HEK293T (cell line): ENCODE results near the gene AQP2.

Experiments used
- CTCF ChIA-PET: fragments of 350-600 bp; formaldehyde crosslinking; extraction: SDS; loops from one replicate; lab custom pipeline; 2021; ENCODE audit warnings: antibody characterized with exemption, inconsistent platforms; lab: Yijun Ruan, JAX
- POLR2A ChIA-PET: fragments of 350-600 bp; formaldehyde crosslinking; extraction: SDS; loops from one replicate; lab custom pipeline; 2020; ENCODE audit warnings: antibody characterized with exemption, inconsistent platforms; lab: Yijun Ruan, JAX
- DNase-seq: peaks from one replicate; pipeline ENCODE4 v3.0.0; 2012; ENCODE audit warnings: mixed read lengths; ENCODE audit errors: extremely low spot score
- ARNT ChIP-seq: fragments of 450-650 bp; IDR thresholded peaks from 2 replicates; pipeline ENCODE4 v1.6.1; 2017; ENCODE audit warnings: mild to moderate bottlenecking
- BHLHE40 ChIP-seq: fragments of 450-650 bp; IDR thresholded peaks from 2 replicates; pipeline ENCODE4 v1.6.1; 2016; ENCODE audit warnings: mild to moderate bottlenecking, moderate library complexity, borderline replicate concordance
- CTBP1 ChIP-seq: fragments of 450-650 bp; IDR thresholded peaks from 2 replicates; pipeline ENCODE4 v1.6.1; 2016; ENCODE audit warnings: borderline replicate concordance
- ELF4 ChIP-seq: fragments of 450-650 bp; IDR thresholded peaks from 2 replicates; pipeline ENCODE4 v1.6.1; 2017; ENCODE audit warnings: antibody characterized with exemption
- FOXA1 ChIP-seq: fragments of 450-650 bp; IDR thresholded peaks from 2 replicates; pipeline ENCODE4 v1.6.1; 2016; ENCODE audit warnings: mild to moderate bottlenecking
- FOXK2 ChIP-seq: fragments of 450-650 bp; IDR thresholded peaks from 2 replicates; pipeline ENCODE4 v1.6.1; 2016; ENCODE audit warnings: mild to moderate bottlenecking
- FOXM1 ChIP-seq: fragments of 450-650 bp; IDR thresholded peaks from 2 replicates; pipeline ENCODE4 v1.6.1; 2017; ENCODE audit warnings: mild to moderate bottlenecking, borderline replicate concordance
- HDGF ChIP-seq: fragments of 450-650 bp; IDR thresholded peaks from 2 replicates; pipeline ENCODE4 v1.6.1; 2017; ENCODE audit warnings: antibody characterized with exemption, borderline replicate concordance
- L3MBTL2 ChIP-seq: fragments of 450-650 bp; conservative IDR thresholded peaks from 2 replicates; pipeline ENCODE4 v1.6.1; 2016; ENCODE audit warnings: mild to moderate bottlenecking
- LEF1 ChIP-seq: fragments of 450-650 bp; IDR thresholded peaks from 2 replicates; pipeline ENCODE4 v1.6.1; 2017; ENCODE audit warnings: mild to moderate bottlenecking, borderline replicate concordance
- NFRKB ChIP-seq: fragments of 450-650 bp; IDR thresholded peaks from 2 replicates; pipeline ENCODE4 v1.6.1; 2016; ENCODE audit warnings: mild to moderate bottlenecking, moderate library complexity
- SP1 ChIP-seq: fragments of 450-650 bp; IDR thresholded peaks from 2 replicates; pipeline ENCODE4 v1.6.1; 2017
- SUZ12 ChIP-seq: fragments of 450-650 bp; IDR thresholded peaks from 2 replicates; pipeline ENCODE4 v1.6.1; 2016; ENCODE audit warnings: mild to moderate bottlenecking
- TARDBP ChIP-seq: fragments of 450-650 bp; IDR thresholded peaks from 2 replicates; pipeline ENCODE4 v1.6.1; 2016
- ZNF384 ChIP-seq: fragments of 450-650 bp; IDR thresholded peaks from 2 replicates; pipeline ENCODE4 v1.6.1; 2016
- TF ChIP-seq, protein P1 (sequence below): fragments of 450-650 bp; IDR thresholded peaks from 2 replicates; pipeline ENCODE4 v1.6.1; 2016

AQP2 gene

DNA sequence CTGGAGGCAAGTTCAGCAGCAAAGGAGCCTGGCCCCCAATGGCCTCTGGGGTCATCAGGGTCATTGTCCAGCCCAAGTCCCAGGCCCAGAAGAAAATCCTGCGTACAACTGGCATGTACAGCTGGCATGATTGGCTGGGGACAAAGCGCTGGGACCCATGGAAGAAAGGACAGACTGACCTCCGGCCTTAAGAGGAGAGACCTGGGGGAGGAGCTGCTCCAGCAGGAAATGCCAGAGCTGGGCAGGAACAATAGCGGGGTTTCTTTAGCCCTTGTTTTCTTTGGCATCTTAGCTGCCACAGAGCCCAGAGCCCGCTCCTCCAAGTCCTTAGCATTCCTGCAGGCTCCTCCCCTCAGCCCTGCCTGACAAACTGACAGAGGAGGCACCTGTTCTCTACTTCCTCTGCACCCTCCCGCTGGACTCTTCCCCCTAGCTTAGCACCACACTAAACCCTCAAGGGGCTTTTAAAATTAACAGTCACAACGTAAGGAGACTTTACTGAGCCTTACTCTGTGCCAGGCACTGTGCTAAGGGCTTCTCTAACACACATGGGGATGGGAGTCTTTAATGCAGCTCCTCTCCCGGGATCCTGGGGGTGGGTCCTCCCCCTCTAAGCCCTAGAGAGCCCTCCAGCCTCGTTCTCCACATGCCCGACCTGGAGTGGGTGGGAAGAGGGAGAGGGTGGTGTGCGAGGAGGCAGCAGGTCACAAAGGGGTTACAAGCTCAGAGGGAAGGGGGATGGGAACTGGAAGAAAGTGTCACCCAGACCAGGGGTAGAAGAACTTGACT, 9.3 kb downstream of the AQP2 start:
- ChIA-PET CTCF (interaction anchor here (0.6 to 2.3 kb wide), 3 partner anchors 7 to 318 kb away, joined by 3 to 11 read pairs (median 4); no protein-coding TSS in a partner anchor), POLR2A (interaction anchor here (0.7 to 1.4 kb wide), 4 partner anchors 9 to 218 kb away, joined by 3 read pairs; partner anchors contain the start of genes AQP2, CERS5 and TMBIM6)
- DNase-seq = no peak
- TF ChIP-seq BHLHE40 = no peak
- TF ChIP-seq NFRKB = no peak
- TF ChIP-seq L3MBTL2 = no peak

DNA sequence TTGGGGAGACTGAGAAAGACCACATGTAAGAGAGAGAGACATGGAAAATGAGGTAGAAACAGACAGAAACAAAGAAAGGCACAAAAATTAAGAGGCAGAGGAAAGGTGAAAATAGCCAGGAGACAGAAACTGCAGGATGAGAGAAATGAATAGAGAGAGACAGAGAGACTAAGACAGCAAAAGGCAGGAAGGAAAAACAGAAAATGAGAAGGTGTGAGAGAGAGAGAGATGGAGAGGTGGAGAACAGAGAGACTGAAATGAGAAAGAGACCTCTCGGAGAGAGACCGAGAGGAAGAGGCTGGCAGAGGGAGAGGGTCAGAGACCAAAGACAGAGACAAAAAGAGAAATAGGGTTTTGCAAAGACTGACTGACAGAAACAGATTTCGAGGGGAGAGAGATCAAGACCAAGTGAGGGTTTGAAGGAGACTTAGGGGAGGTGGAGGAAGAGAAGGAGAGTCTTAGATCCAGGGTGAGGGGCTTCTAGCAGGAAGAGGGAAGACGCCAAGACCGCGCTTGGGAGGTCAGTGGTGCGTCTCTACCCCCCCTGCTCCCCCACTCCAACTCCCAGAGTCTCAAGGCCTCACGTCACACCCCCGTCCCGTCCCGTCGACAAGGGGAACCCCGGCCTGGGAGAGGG, 10.1 kb downstream of the AQP2 start:
- ChIA-PET POLR2A (interaction anchor here (0.9 to 1.4 kb wide), 2 partner anchors 10 to 207 kb away, joined by 3 read pairs; partner anchors contain the start of genes AQP2 and CERS5), CTCF (interaction anchor here (0.6 to 2.3 kb wide), 2 partner anchors 15 to 317 kb away, joined by 3 to 11 read pairs; no protein-coding TSS in a partner anchor)
- TF ChIP-seq FOXA1 = no peak
- TF ChIP-seq CTBP1 = no peak
- TF ChIP-seq SP1 = no peak
- TF ChIP-seq, protein P1, sequence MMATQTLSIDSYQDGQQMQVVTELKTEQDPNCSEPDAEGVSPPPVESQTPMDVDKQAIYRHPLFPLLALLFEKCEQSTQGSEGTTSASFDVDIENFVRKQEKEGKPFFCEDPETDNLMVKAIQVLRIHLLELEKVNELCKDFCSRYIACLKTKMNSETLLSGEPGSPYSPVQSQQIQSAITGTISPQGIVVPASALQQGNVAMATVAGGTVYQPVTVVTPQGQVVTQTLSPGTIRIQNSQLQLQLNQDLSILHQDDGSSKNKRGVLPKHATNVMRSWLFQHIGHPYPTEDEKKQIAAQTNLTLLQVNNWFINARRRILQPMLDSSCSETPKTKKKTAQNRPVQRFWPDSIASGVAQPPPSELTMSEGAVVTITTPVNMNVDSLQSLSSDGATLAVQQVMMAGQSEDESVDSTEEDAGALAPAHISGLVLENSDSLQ = no peak
- no peak for TF ChIP-seq ELF4
- no peak for TF ChIP-seq BHLHE40
- TF ChIP-seq LEF1 = no peak
- TF ChIP-seq FOXM1 = no peak
- TF ChIP-seq TARDBP = no peak
- DNase-seq = no peak

DNA sequence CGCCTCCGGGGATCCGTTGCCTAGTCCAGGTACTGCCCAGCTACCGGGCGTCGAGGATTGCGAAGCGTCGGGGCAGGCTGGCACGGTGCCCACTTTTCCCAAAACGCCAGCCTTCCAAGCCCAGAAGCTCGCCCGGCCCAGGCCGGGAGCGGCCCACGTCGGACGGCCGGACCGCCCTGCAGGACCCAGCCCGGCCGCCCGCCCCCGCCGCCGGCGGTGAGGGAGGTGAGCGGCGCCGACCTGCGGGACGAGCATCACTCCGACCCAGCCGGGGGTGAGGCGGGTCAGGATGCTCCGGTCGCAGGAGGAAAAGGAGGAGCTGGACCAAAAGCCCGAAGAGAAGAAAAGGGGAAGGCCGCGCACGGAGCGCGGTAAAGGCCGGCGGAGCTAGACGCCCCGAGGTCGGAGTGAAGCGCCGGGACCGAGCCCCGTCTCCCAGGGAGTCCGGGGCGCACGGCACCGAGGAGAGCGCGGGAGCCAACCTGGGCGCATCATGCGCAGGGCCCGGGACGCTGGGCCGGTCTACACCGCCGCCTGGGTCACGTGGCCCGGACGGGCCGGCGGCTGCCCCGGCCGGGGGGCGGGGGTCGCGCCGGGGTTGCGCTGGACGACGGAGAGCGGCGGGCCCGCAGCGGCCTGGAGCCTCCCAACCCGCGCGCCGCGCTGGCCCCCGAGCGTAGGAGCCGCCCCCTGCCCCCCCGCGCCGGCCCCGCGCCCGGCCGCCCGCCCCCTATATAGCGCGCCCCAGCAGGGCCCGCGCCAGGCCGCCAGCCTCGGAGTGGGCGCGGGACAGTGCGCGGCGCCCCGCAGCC, 10.8 kb downstream of the AQP2 start, which contains the start of gene AQP5:
Gene AQP5, plus strand, starts transcription at position 762 of the 812 bp plus-strand sequence. CDS start 146 bp downstream, outside the sequence.
- ChIA-PET CTCF (no interaction called here), POLR2A (no interaction called here)
- no peak for DNase-seq
- TF ChIP-seq FOXK2 (no peak), ARNT (no peak), LEF1 (no peak), BHLHE40 (no peak), HDGF (no peak), TARDBP (no peak), SUZ12 (no peak), ELF4 (no peak), FOXA1 (no peak), L3MBTL2 (no peak), NFRKB (no peak), CTBP1 (no peak), SP1 (no peak), FOXM1 (no peak), ZNF384 (no peak)
- TF ChIP-seq, protein P1 = no peak

DNA sequence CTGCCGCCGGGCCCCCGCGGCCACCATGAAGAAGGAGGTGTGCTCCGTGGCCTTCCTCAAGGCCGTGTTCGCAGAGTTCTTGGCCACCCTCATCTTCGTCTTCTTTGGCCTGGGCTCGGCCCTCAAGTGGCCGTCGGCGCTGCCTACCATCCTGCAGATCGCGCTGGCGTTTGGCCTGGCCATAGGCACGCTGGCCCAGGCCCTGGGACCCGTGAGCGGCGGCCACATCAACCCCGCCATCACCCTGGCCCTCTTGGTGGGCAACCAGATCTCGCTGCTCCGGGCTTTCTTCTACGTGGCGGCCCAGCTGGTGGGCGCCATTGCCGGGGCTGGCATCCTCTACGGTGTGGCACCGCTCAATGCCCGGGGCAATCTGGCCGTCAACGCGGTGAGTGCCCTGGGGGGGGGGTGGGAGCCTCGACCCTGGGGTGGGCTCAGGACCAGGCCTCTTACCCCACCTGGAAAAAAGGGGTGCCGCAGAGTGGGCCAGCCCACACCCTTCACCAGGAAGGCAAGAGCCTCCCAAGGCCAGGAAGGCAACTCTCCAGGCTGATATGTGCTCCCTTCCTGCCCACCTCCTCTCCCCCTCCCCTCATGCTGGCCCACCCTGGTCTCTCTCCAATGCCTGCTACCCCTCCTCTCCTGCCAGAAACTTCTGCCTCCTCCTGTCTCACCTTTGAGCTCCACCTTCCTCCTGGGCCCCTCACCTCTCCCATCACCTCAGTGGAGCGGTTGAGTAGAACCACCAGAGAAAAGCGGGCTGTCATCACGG, 11.6 kb downstream of the AQP2 start:
- ChIA-PET CTCF (interaction anchor here (0.8 kb wide), 1 partner anchor 94 kb away, joined by 3 read pairs; no protein-coding TSS in a partner anchor), POLR2A (no interaction called here)
- TF ChIP-seq FOXM1 (no peak), FOXA1 (no peak)
- no peak for DNase-seq

DNA sequence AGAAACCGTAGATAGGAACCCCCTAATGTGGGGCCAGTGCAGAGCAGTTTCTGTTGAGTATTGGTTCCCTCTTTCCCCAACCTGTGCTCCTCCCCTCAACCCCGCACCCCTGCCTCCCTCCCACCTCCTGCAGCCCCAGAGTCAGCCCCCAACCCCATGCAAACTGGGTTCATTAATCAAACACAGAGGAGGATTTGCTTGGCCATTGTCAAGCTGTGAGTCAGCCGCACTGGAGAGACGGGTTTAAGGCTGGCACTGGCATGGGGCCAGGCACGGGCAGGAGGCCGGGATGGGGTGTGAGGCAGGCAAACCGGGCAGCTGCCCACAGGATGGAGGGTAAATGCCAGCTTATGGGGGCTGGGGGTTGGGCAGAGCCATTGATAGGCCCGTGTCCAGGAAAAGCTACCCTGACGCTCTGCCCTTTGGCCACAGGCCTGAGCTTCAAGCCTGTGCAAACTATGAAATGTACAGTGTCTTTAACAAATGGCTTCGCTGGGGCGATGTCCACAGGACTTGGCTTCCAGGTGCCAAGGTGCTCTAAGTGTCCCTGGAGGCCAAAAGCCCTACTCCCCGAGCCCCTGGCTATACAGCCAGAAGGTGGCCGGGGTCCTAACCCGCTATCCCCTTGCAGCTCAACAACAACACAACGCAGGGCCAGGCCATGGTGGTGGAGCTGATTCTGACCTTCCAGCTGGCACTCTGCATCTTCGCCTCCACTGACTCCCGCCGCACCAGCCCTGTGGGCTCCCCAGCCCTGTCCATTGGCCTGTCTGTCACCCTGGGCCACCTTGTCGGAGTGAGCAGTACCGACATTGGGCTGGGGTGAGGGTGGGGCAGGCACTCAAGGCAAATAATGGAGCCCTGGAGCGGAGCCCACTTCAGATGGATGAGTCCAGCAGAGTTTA, 12.6 kb downstream of the AQP2 start:
- TF ChIP-seq ARNT (no peak), LEF1 (no peak), FOXM1 (no peak), NFRKB (no peak), SUZ12 (no peak), ELF4 (no peak), FOXK2 (no peak), FOXA1 (no peak), BHLHE40 (no peak), L3MBTL2 (no peak), SP1 (no peak), ZNF384 (no peak), HDGF (no peak), TARDBP (no peak), CTBP1 (no peak)
- TF ChIP-seq, protein P1 = no peak
- DNase-seq = no peak
- CTCF ChIA-PET = interaction anchor here (0.6 to 0.8 kb wide), 3 partner anchors 55 to 186 kb away, joined by 3 to 5 read pairs (median 3); no protein-coding TSS in a partner anchor
- POLR2A ChIA-PET = no interaction called here
